ENCODE results near the gene CLUH.

Gene CLUH

GRCh38 chr17:2718150-2718938 lies 6.8 kb upstream of the CLUH start:
- DNase-seq (ENCODE audit: low spot score): no peak

- DNase-seq (ENCODE audit: low spot score): no peak
Measured at GRCh38 chr17:2716649-2717048, 5.1 kb upstream of the CLUH start.

GRCh38 chr17:2713881-2714280 lies 2.3 kb upstream of the CLUH start:
- no peak for DNase-seq (ENCODE audit: low spot score)

GRCh38 chr17:2712300-2713043 lies 908 bp upstream of the CLUH start:
- DNase-seq (ENCODE audit: low spot score): no peak

GRCh38 chr17:2710803-2711607 lies 559 bp downstream of the CLUH start:
- DNase-seq (ENCODE audit: low spot score): no peak

GRCh38 chr17:2710071-2710802 lies 1.3 kb downstream of the CLUH start:
- DNase-seq (ENCODE audit: low spot score): no peak

GRCh38 chr17:2709183-2709661 lies 2.3 kb downstream of the CLUH start:
- no peak for DNase-seq (ENCODE audit: low spot score)

GRCh38 chr17:2708585-2709182 lies 2.9 kb downstream of the CLUH start:
- no peak for DNase-seq (ENCODE audit: low spot score)

GRCh38 chr17:2707721-2708584 lies 3.6 kb downstream of the CLUH start:
- no peak for DNase-seq (ENCODE audit: low spot score)

- DNase-seq (ENCODE audit: low spot score): no peak
Measured at GRCh38 chr17:2706911-2707510, 4.6 kb downstream of the CLUH start.

GRCh38 chr17:2705888-2706795 lies 5.4 kb downstream of the CLUH start:
- DNase-seq (ENCODE audit: low spot score): no peak

GRCh38 chr17:2705263-2705662 lies 6.3 kb downstream of the CLUH start:
- no peak for DNase-seq (ENCODE audit: low spot score)

GRCh38 chr17:2704890-2705248 lies 6.7 kb downstream of the CLUH start:
- no peak for DNase-seq (ENCODE audit: low spot score)

- DNase-seq (ENCODE audit: low spot score): no peak
Measured at GRCh38 chr17:2704031-2704889, 7.3 kb downstream of the CLUH start.

GRCh38 chr17:2703606-2704005 lies 8.0 kb downstream of the CLUH start:
- no peak for DNase-seq (ENCODE audit: low spot score)

GRCh38 chr17:2703181-2703580 lies 8.4 kb downstream of the CLUH start:
- DNase-seq (ENCODE audit: low spot score): no peak

- DNase-seq (ENCODE audit: low spot score): no peak
Measured at GRCh38 chr17:2701996-2702741, 9.4 kb downstream of the CLUH start.
